ENCODE measurements around the gene CCDC6.
"Not testable (repeated sequence)": the region's sequence is repeated elsewhere in the genome, so short reads cannot be mapped to it uniquely, and the experiment has no call there.

Gene CCDC6

GRCh38 chr10:59770689-59771088 lies 135.7 kb downstream of the CCDC6 start:
- DNase-seq (ENCODE audit: low read depth, low spot score), result no peak

DNA sequence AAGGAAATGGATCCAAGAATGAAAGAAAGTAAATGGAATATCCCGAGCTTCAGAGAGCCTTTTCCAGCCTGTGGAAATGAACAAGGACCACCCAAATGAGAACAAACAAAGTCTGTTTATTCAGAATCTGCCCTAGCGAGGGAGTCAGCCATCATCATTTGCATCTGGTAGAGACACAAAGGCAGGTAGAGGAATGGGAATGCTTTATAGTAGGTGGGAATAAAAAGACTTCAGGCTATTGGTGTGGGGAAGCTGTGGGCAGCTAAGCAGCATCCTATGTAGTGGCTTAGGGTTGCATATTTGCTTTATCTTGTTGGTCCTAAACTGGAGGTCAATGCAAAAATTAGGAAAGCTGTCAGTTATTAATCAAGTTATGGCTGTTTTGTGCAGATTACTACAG lies 143.9 kb downstream of the CCDC6 start:
- DNase-seq (ENCODE audit: low read depth, low spot score), result no peak

- no peak for DNase-seq (ENCODE audit: low read depth, low spot score)
Observed at GRCh38 chr10:59757966-59758365, 148.4 kb downstream of the CCDC6 start.

- no peak for DNase-seq (ENCODE audit: low read depth, low spot score)
Observed at GRCh38 chr10:59754951-59755350, 151.4 kb downstream of the CCDC6 start.

DNA sequence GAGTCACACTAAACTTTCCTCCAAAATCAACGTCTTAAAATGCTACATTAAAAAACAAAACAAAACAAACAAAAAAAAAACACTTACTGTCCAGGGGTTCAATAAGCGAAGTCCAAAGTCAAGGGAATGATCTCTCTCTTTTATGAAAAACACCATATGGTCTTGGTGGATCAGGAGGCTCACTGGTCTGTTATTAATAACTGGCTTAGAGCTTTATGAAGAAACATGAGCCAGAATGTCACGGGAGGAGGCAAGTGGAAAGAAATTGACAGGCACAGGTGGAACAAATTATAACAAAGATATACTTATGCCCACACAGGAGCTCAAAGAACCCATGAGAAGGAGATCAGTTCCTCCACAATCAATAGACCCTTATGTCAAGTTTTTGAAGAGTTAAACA lies 153.1 kb downstream of the CCDC6 start, which contains the start of gene MRLN:
Gene MRLN (minus strand): TSS at position 189 of the 400 bp plus-strand sequence.
- no peak for DNase-seq (ENCODE audit: low read depth, low spot score)

GRCh38 chr10:59752278-59752940 lies 153.9 kb downstream of the CCDC6 start:
- no peak for DNase-seq (ENCODE audit: low read depth, low spot score)

- no peak for DNase-seq (ENCODE audit: low read depth, low spot score)
Observed at GRCh38 chr10:59750155-59750945, 156.0 kb downstream of the CCDC6 start.

DNA sequence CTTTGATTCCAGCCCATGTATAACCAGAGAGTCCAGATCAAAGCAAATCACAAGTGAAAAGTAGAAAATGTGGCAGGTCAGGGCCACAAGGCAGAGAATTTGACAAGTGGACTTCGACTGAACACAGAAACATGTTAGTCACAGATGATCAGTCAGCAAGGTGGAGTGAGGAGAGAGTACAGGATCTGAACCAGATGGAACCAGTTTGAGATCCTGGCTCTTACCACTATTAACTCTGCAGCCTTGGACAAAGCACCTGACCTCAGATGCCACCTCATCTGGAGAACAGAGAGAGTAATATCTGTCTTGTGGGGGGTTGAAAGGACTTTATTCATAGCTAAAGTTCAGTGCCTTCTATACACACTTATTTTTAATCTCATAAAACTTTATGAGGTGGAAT lies 157.5 kb downstream of the CCDC6 start:
- DNase-seq (ENCODE audit: low read depth, low spot score), result no peak

GRCh38 chr10:59745163-59745650 lies 161.1 kb downstream of the CCDC6 start:
- no peak for DNase-seq (ENCODE audit: low read depth, low spot score)

DNA sequence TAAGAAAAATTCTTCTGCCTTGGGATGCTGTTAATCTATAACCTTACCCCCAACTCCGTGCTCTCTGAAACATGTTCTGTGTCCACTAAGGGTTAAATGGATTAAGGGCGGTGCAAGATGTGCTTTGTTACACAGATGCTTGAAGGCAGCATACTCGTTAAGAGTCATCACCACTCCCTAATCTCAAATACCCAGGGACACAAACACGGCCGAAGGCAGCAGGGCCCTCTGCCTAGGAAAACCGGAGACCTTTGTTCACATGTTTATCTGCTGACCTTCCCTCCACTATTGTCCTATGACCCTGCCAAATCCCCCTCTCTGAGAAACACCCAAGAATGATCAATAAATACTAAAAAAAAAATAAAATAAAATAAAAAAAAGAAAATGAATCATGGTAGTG lies 161.6 kb downstream of the CCDC6 start:
- not testable (repeated sequence) for DNase-seq (ENCODE audit: low read depth, low spot score)

- DNase-seq (ENCODE audit: low read depth, low spot score), result not testable (repeated sequence)
Observed at GRCh38 chr10:59744156-59744555, 162.2 kb downstream of the CCDC6 start.

GRCh38 chr10:59741583-59741982 lies 164.8 kb downstream of the CCDC6 start:
- DNase-seq (ENCODE audit: low read depth, low spot score), result no peak

- DNase-seq (ENCODE audit: low read depth, low spot score), result no peak
Observed at GRCh38 chr10:59741048-59741447, 165.3 kb downstream of the CCDC6 start.

Data from activated CD4-positive, CD25-positive, alpha-beta regulatory T cell treated with anti-CD3 and anti-CD28 coated beads, Interleukin-2, amount 50 U/mL, for 16 hours (primary cell).